GM12878 (cell line): ENCODE data around the gene ITPR3. TPM values are rescaled to one million over a fixed set of nuclear protein-coding genes. Genes with fewer than 3 reads are reported as not detected.

Source experiments
- ATAC-seq: fragments of 200-7000 bp; cut with Tn5 transposase; 3 replicates; pipeline ENCODE4 v1.9.1; 2020; ENCODE audit warnings: mild to moderate bottlenecking, moderate library complexity
- BruUV-seq: library from RNA; stranded (reverse); fragments of 400-500 nt; replicated peaks from 2 replicates; lab custom pipeline; 2021; lab: Mats Ljungman, UMichigan
- CTCF ChIA-PET: fragments of 300-600 bp; sonication (Branson Sonifier 250); formaldehyde crosslinking; extraction: SDS; loops from one replicate; lab custom pipeline; 2021; ENCODE audit warnings: inconsistent platforms; lab: Yijun Ruan, JAX
- POLR2A ChIA-PET: fragments of 350-600 bp; formaldehyde crosslinking; extraction: SDS; loops from one replicate; lab custom pipeline; 2021; ENCODE audit warnings: inconsistent platforms; lab: Charles Lee
- RAD21 ChIA-PET: fragments of 300-600 bp; sonication (Branson Sonifier 250); formaldehyde crosslinking; loops from one replicate; lab custom pipeline; 2023; ENCODE audit warnings: antibody characterized with exemption; ENCODE audit not compliant: unreplicated experiment; lab: Charles Lee
- SMC1A ChIA-PET: fragments of 300-600 bp; sonication (Branson Sonifier 250); formaldehyde crosslinking; loops from one replicate; lab custom pipeline; 2023; ENCODE audit not compliant: unreplicated experiment, uncharacterized antibody; lab: Charles Lee
- DNase-seq: peaks from one replicate; pipeline ENCODE4 v3.0.0-alpha.2; 2011; ENCODE audit warnings: low read depth, low spot score
- FAIRE-seq: peaks from 3 replicates; lab custom pipeline; 2011; peaks lifted over from hg19 to GRCh38; lab: Jason Lieb, UNC
- H2AFZ ChIP-seq: 2 replicates; pipeline ENCODE4 v1.6.0; 2011; ENCODE audit warnings: low read depth, low read length, control low read depth; ENCODE audit not compliant: control insufficient read depth
- H3K27ac ChIP-seq: 2 replicates; pipeline ENCODE4 v1.5.1; 2011; ENCODE audit warnings: control low read depth; ENCODE audit not compliant: control insufficient read depth, insufficient read depth
- H3K27me3 ChIP-seq, 2 experiments: replicated peaks in 1 of 2; 2 replicates each; pipeline versions ENCODE4 v1.6.0 to v1.6.1; 2011; ENCODE audit warnings: low read length in 1 of 2; ENCODE audit not compliant: control insufficient read depth in 2 of 2, insufficient read depth in 2 of 2
- H3K36me3 ChIP-seq, 2 experiments: 2 replicates each; pipeline ENCODE4 v1.5.1; 2011; ENCODE audit warnings: low read length in 1 of 2; ENCODE audit not compliant: control insufficient read depth in 2 of 2, insufficient read depth in 2 of 2
- H3K4me1 ChIP-seq: 2 replicates; pipeline ENCODE4 v1.6.1; 2011; ENCODE audit warnings: mild to moderate bottlenecking, low read length, moderate library complexity, mixed read lengths; ENCODE audit not compliant: control insufficient read depth, insufficient read depth
- H3K4me2 ChIP-seq: 2 replicates; pipeline ENCODE4 v1.6.0; 2011; ENCODE audit warnings: control low read depth; ENCODE audit not compliant: control insufficient read depth, insufficient read depth
- H3K4me3 ChIP-seq: fragments of 200-600 bp; sonication (generic); 2 replicates; pipeline ENCODE4 v1.5.1; 2016
- H3K79me2 ChIP-seq: 2 replicates; pipeline ENCODE4 v1.6.0; 2011; ENCODE audit warnings: low read length; ENCODE audit not compliant: control insufficient read depth, insufficient read depth
- H3K9ac ChIP-seq: 2 replicates; pipeline ENCODE4 v1.8.0; 2011; ENCODE audit warnings: low read length, control low read depth, mixed read lengths; ENCODE audit not compliant: control insufficient read depth, insufficient read depth
- H3K9me3 ChIP-seq: replicated peaks from 3 replicates; pipeline ENCODE4 v1.5.1; 2011; ENCODE audit warnings: mild to moderate bottlenecking, low read length; ENCODE audit not compliant: control insufficient read depth, insufficient read depth
- H4K20me1 ChIP-seq: 2 replicates; pipeline ENCODE4 v1.6.0; 2011; ENCODE audit not compliant: control insufficient read depth, insufficient read depth
- CREB1 ChIP-seq: IDR thresholded peaks from 2 replicates; pipeline ENCODE4 v1.6.1; 2012; ENCODE audit warnings: low read depth, mild to moderate bottlenecking, inconsistent platforms
- CREM ChIP-seq: IDR thresholded peaks from 2 replicates; pipeline ENCODE4 v1.6.1; 2014; ENCODE audit warnings: antibody characterized with exemption, low read depth
- RUNX3 ChIP-seq: IDR thresholded peaks from 2 replicates; pipeline ENCODE4 v1.6.1; 2012; ENCODE audit warnings: low read length, inconsistent platforms
- WGBS: methylation state at CpG from one replicate; pipeline ENCODE4 v1.1.6; 2016; ENCODE audit warnings: low lambda C conversion rate; ENCODE audit not compliant: insufficient replicate concordance, insufficient coverage; ENCODE audit errors: missing lambda C conversion rate; 5-methylcytosine and 5-hydroxymethylcytosine counted together
- in situ Hi-C: fragments of 300-500 bp; cut with MboI; formaldehyde crosslinking; loops from 9 replicates; pipeline ENCODE4 v1.14.3; 2018; ENCODE audit warnings: mixed read lengths
- intact Hi-C: fragments of 100-400 bp; cut with micrococcal nuclease; formaldehyde crosslinking; loops from one replicate; pipeline ENCODE4 v1.14.2; 2022; ENCODE audit not compliant: unreplicated experiment
- polyA plus RNA-seq, 11 experiments: library from polyadenylated mRNA; depleted of rRNA in 4 of 11; unstranded in 6 of 11; stranded (reverse) in 5 of 11; fragments of >200 nt; fragmentation: Nextera tagmentation in 4 of 11; fragmentation: Illumina TruSeq in 1 of 11; extraction: Ambion mirVana in 4 of 11; extraction: Trizol in 1 of 11; gene quantifications; 1 replicate in 1 of 11; 2 replicates in 10 of 11; pipeline versions ENCODE4 v1.2.1 to v1.2.3, GENCODE V29; 2011 to 2016; ENCODE audit warnings: inconsistent platforms in 2 of 11, missing spikeins in 2 of 11, low read depth in 1 of 11
- total RNA-seq, 4 experiments: library from RNA; depleted of rRNA in 3 of 4; stranded (reverse); fragments of >200 nt in 3 of 4; fragmentation: Illumina TruSeq in 1 of 4; extraction: Trizol in 1 of 4; gene quantifications; 2 replicates each; pipeline versions ENCODE4 v1.2.1 to v1.2.3, GENCODE V29; 2013 to 2021
- TF ChIP-seq, protein P1 (sequence below): fragments of 450-650 bp; IDR thresholded peaks from 2 replicates; pipeline ENCODE4 v1.6.1; 2017; ENCODE audit warnings: antibody characterized with exemption, mild to moderate bottlenecking, moderate library complexity

Gene ITPR3
- total and polyA plus RNA-seq, 10 of the 15 experiments (the other 5 are each of a cell fraction or from before 2014, with no cell fraction given) = 0.32 to 34.0 (median 11.9) TPM

DNA sequence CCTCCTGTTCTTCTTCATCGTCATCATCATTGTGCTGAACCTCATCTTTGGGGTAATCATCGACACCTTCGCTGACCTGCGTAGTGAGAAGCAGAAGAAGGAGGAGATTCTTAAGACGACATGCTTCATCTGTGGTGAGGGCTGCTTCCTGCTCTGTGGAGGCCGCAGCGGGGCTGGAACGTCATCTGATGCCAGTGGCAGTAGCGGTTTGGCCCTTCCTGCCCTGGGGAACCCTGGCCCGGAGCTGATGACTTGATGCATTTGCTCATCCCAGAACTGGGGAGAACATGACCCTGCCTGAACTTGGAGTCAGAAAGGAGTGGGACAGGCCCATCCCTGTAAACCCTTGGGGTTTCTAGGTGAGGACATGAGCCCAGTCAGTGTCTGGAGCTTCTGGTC is 71.6 kb downstream of the ITPR3 start:
- H3K4me1 ChIP-seq = peaks cover 29% of the 10 kb centered on the region
- CTCF ChIA-PET = interaction anchor here (1.7 kb wide), 1 partner anchor 10 kb away, joined by 4 read pairs; no protein-coding TSS in a partner anchor

More for the DNA sequence above, 71.6 kb downstream of the ITPR3 start:
- Histone ChIP-seq H4K20me1 (no peaks in the 10 kb centered on the region), H3K27me3 (no peaks in the 10 kb centered on the region), H3K4me3 (no peak overlapping the region), H2AFZ (no peak overlapping the region), H3K4me2 (no peak overlapping the region), H3K9me3 (no peaks in the 10 kb centered on the region), H3K36me3 (peaks cover 24 to 43% of the 10 kb centered on the region in 2 experiments), H3K27ac (no peak overlapping the region)
- ATAC-seq = peak; percentile 74
- ChIA-PET SMC1A (interaction anchor here (1.4 kb wide), 1 partner anchor 18 kb away, joined by 3 read pairs; the partner anchor contains the start of gene UQCC2), RAD21 (no interaction called here), POLR2A (no interaction called here)
- no peak for DNase-seq
- in situ Hi-C loops = no loop called here
- peak; percentile 58; the same call in 1 of the 2 replicates for TF ChIP-seq CREB1
- peak; percentile 66 for TF ChIP-seq RUNX3
- TF ChIP-seq, protein P1, sequence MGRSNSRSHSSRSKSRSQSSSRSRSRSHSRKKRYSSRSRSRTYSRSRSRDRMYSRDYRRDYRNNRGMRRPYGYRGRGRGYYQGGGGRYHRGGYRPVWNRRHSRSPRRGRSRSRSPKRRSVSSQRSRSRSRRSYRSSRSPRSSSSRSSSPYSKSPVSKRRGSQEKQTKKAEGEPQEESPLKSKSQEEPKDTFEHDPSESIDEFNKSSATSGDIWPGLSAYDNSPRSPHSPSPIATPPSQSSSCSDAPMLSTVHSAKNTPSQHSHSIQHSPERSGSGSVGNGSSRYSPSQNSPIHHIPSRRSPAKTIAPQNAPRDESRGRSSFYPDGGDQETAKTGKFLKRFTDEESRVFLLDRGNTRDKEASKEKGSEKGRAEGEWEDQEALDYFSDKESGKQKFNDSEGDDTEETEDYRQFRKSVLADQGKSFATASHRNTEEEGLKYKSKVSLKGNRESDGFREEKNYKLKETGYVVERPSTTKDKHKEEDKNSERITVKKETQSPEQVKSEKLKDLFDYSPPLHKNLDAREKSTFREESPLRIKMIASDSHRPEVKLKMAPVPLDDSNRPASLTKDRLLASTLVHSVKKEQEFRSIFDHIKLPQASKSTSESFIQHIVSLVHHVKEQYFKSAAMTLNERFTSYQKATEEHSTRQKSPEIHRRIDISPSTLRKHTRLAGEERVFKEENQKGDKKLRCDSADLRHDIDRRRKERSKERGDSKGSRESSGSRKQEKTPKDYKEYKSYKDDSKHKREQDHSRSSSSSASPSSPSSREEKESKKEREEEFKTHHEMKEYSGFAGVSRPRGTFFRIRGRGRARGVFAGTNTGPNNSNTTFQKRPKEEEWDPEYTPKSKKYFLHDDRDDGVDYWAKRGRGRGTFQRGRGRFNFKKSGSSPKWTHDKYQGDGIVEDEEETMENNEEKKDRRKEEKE = no peak
- TF ChIP-seq CREM = peak; percentile 64; the same call in 1 of the 2 replicates
- TF ChIP-seq, all 136 proteins: peak for 3
- Histone ChIP-seq H3K79me2 (no peaks in the 10 kb centered on the region), H3K9ac (no peak overlapping the region)
- no TSS peak for BruUV-seq
- WGBS = 12% methylated on average over 10 of the region's 10 CpGs
- intact Hi-C loops = no loop called here
- peak; percentile 13 for FAIRE-seq
